Neural progenitor cell (in vitro differentiated cells): Measurements from ENCODE around the gene ADCK1. TPM values are rescaled to one million over a fixed set of nuclear protein-coding genes. Genes with fewer than 3 reads are reported as not detected.

Source experiments
- DNase-seq: peaks from one replicate; pipeline ENCODE4 v3.0.0-alpha.2; 2016; ENCODE audit warnings: low spot score
- H2AFZ ChIP-seq: fragments of 200-600 bp; sonication (generic); replicated peaks from 2 replicates; pipeline ENCODE4 v1.6.1; 2016; ENCODE audit warnings: antibody characterized with exemption
- H3F3A ChIP-seq: fragments of 200-600 bp; sonication (generic); 2 replicates; pipeline ENCODE4 v1.6.1; 2016; ENCODE audit warnings: antibody characterized with exemption, low read depth
- H3K27ac ChIP-seq: fragments of 200-600 bp; sonication (generic); 2 replicates; pipeline ENCODE4 v1.5.1; 2016; ENCODE audit warnings: mild to moderate bottlenecking
- H3K27me3 ChIP-seq: fragments of 200-600 bp; sonication (generic); 2 replicates; pipeline ENCODE4 v1.6.1; 2016; ENCODE audit warnings: mild to moderate bottlenecking, moderate library complexity
- H3K36me3 ChIP-seq: fragments of 200-600 bp; sonication (generic); 2 replicates; pipeline ENCODE4 v1.5.1; 2016
- H3K4me1 ChIP-seq: fragments of 200-600 bp; sonication (generic); 2 replicates; pipeline ENCODE4 v1.6.1; 2016; ENCODE audit warnings: mixed run types
- H3K4me2 ChIP-seq: fragments of 200-600 bp; sonication (generic); 2 replicates; pipeline ENCODE4 v1.6.1; 2016
- H3K4me3 ChIP-seq: fragments of 200-600 bp; sonication (generic); 2 replicates; pipeline ENCODE4 v1.5.1; 2016
- H3K79me2 ChIP-seq: fragments of 200-600 bp; sonication (generic); 2 replicates; pipeline ENCODE4 v1.6.1; 2016; ENCODE audit warnings: low read depth
- H3K9ac ChIP-seq: fragments of 200-600 bp; sonication (generic); 2 replicates; pipeline ENCODE4 v1.6.1; 2016
- H3K9me3 ChIP-seq: fragments of 200-600 bp; sonication (generic); 2 replicates; pipeline ENCODE4 v1.5.1; 2016; ENCODE audit warnings: low read depth
- H4K20me1 ChIP-seq: fragments of 200-600 bp; sonication (generic); 2 replicates; pipeline ENCODE4 v1.6.1; 2016; ENCODE audit warnings: low read depth
- H3K27ac Mint-ChIP-seq: 3 replicates; pipeline ENCODE4 v1.8.0; 2021; ENCODE audit warnings: mixed read lengths
- H3K27me3 Mint-ChIP-seq: 2 replicates; pipeline ENCODE4 v1.8.0; 2022; ENCODE audit warnings: low read depth, mild to moderate bottlenecking, inconsistent platforms, moderate library complexity, mixed read lengths; ENCODE audit not compliant: insufficient read depth
- H3K36me3 Mint-ChIP-seq: 3 replicates; pipeline ENCODE4 v1.8.0; 2021; ENCODE audit warnings: mixed read lengths
- H3K4me1 Mint-ChIP-seq: 3 replicates; pipeline ENCODE4 v1.8.0; 2021; ENCODE audit warnings: mixed read lengths
- H3K4me3 Mint-ChIP-seq: 3 replicates; pipeline ENCODE4 v1.8.0; 2021; ENCODE audit warnings: mild to moderate bottlenecking, moderate library complexity, mixed read lengths
- H3K9me3 Mint-ChIP-seq: 3 replicates; pipeline ENCODE4 v1.8.0; 2020; ENCODE audit warnings: mixed read lengths
- CTCF ChIP-seq: fragments of 200-600 bp; sonication (generic); IDR thresholded peaks from 2 replicates; pipeline ENCODE4 v1.5.1; 2017; ENCODE audit warnings: antibody characterized with exemption, mild to moderate bottlenecking
- EZH2 ChIP-seq: fragments of 200-600 bp; sonication (generic); IDR thresholded peaks from 2 replicates; pipeline ENCODE4 v1.6.1; 2017; ENCODE audit warnings: antibody characterized with exemption, mild to moderate bottlenecking, moderate library complexity
- EZH2phosphoT487 ChIP-seq: fragments of 200-600 bp; sonication (generic); IDR thresholded peaks from 2 replicates; pipeline ENCODE4 v1.6.1; 2017; ENCODE audit warnings: antibody characterized with exemption
- total RNA-seq: library from RNA; depleted of rRNA; stranded (reverse); fragments of >200 nt; gene quantifications from 2 replicates; pipeline ENCODE4 v1.2.3, GENCODE V29; 2015; ENCODE audit warnings: low replicate concordance

Gene ADCK1
- total RNA-seq, 1 donor from 2014 or later, result 1.6 TPM

- H3K27ac ChIP-seq, result no peak overlapping the region
- H3K9ac ChIP-seq, result no peak overlapping the region
- H3K27ac Mint-ChIP-seq, result no peak overlapping the region
- TF ChIP-seq EZH2phosphoT487 (no peak), EZH2 (no peak), CTCF (no peak)
- no peaks in the 10 kb centered on the region for H3F3A ChIP-seq
- peaks cover 2% of the 10 kb centered on the region for H3K27me3 Mint-ChIP-seq
- no peak overlapping the region for H3K4me2 ChIP-seq
- H3K9me3 Mint-ChIP-seq, result no peaks in the 10 kb centered on the region
- H3K36me3 ChIP-seq, result no peaks in the 10 kb centered on the region
- H2AFZ ChIP-seq, result no peak overlapping the region
- no peaks in the 10 kb centered on the region for H3K27me3 ChIP-seq
- no peaks in the 10 kb centered on the region for H4K20me1 ChIP-seq
- H3K36me3 Mint-ChIP-seq, result no peaks in the 10 kb centered on the region
- no peak for DNase-seq
- H3K4me1 Mint-ChIP-seq, result no peaks in the 10 kb centered on the region
- no peaks in the 10 kb centered on the region for H3K9me3 ChIP-seq
- no peak overlapping the region for H3K4me3 Mint-ChIP-seq
- H3K4me3 ChIP-seq, result no peak overlapping the region
- no peaks in the 10 kb centered on the region for H3K79me2 ChIP-seq
- H3K4me1 ChIP-seq, result no peaks in the 10 kb centered on the region
Measured at GRCh38 chr14:77848031-77848430, 48.1 kb downstream of the ADCK1 start.

GRCh38 chr14:77849711-77850110 is 49.8 kb downstream of the ADCK1 start:
- no peaks in the 10 kb centered on the region for H3F3A ChIP-seq
- H3K27ac Mint-ChIP-seq, result no peak overlapping the region
- H3K9me3 Mint-ChIP-seq, result no peaks in the 10 kb centered on the region
- no peaks in the 10 kb centered on the region for H3K9me3 ChIP-seq
- H3K27me3 ChIP-seq, result no peaks in the 10 kb centered on the region
- no peak overlapping the region for H3K4me2 ChIP-seq
- TF ChIP-seq CTCF, result no peak
- TF ChIP-seq EZH2, result no peak
- no peak for TF ChIP-seq EZH2phosphoT487
- no peak overlapping the region for H2AFZ ChIP-seq
- no peaks in the 10 kb centered on the region for H3K36me3 Mint-ChIP-seq
- H3K4me3 Mint-ChIP-seq, result no peak overlapping the region
- H3K27ac ChIP-seq, result no peak overlapping the region
- no peaks in the 10 kb centered on the region for H4K20me1 ChIP-seq
- no peaks in the 10 kb centered on the region for H3K4me1 ChIP-seq
- no peak overlapping the region for H3K4me3 ChIP-seq
- DNase-seq, result no peak
- no peaks in the 10 kb centered on the region for H3K4me1 Mint-ChIP-seq
- H3K36me3 ChIP-seq, result no peaks in the 10 kb centered on the region
- H3K79me2 ChIP-seq, result no peaks in the 10 kb centered on the region
- no peak overlapping the region for H3K9ac ChIP-seq
- H3K27me3 Mint-ChIP-seq, result peaks cover 2% of the 10 kb centered on the region

- Histone ChIP-seq H4K20me1 (no peaks in the 10 kb centered on the region), H3K36me3 (no peaks in the 10 kb centered on the region), H3K9ac (no peak overlapping the region), H3F3A (no peaks in the 10 kb centered on the region), H2AFZ (no peak overlapping the region), H3K4me3 (no peak overlapping the region), H3K79me2 (no peaks in the 10 kb centered on the region), H3K4me1 (no peaks in the 10 kb centered on the region), H3K4me2 (no peak overlapping the region), H3K9me3 (no peaks in the 10 kb centered on the region), H3K27me3 (no peaks in the 10 kb centered on the region), H3K27ac (no peak overlapping the region)
- H3K27me3 Mint-ChIP-seq, result peaks cover 3% of the 10 kb centered on the region
- H3K9me3 Mint-ChIP-seq, result no peaks in the 10 kb centered on the region
- no peak for DNase-seq
- no peak overlapping the region for H3K4me3 Mint-ChIP-seq
- no peaks in the 10 kb centered on the region for H3K4me1 Mint-ChIP-seq
- H3K27ac Mint-ChIP-seq, result no peak overlapping the region
- TF ChIP-seq EZH2 (no peak), EZH2phosphoT487 (no peak), CTCF (no peak)
- no peaks in the 10 kb centered on the region for H3K36me3 Mint-ChIP-seq
Measured at GRCh38 chr14:77853919-77854318, 54.0 kb downstream of the ADCK1 start.

- no peaks in the 10 kb centered on the region for H3K4me1 ChIP-seq
- no peak overlapping the region for H2AFZ ChIP-seq
- H3K4me2 ChIP-seq, result no peak overlapping the region
- H3K27ac Mint-ChIP-seq, result no peak overlapping the region
- TF ChIP-seq CTCF (no peak), EZH2phosphoT487 (no peak), EZH2 (no peak)
- H3K27me3 ChIP-seq, result no peaks in the 10 kb centered on the region
- DNase-seq, result no peak
- H3K4me3 Mint-ChIP-seq, result no peak overlapping the region
- H3K36me3 Mint-ChIP-seq, result no peaks in the 10 kb centered on the region
- no peaks in the 10 kb centered on the region for H3K36me3 ChIP-seq
- no peaks in the 10 kb centered on the region for H3K9me3 Mint-ChIP-seq
- no peaks in the 10 kb centered on the region for H3K79me2 ChIP-seq
- H3K9me3 ChIP-seq, result no peaks in the 10 kb centered on the region
- H3K4me1 Mint-ChIP-seq, result no peaks in the 10 kb centered on the region
- no peak overlapping the region for H3K4me3 ChIP-seq
- no peak overlapping the region for H3K27ac ChIP-seq
- H3K9ac ChIP-seq, result no peak overlapping the region
- H3K27me3 Mint-ChIP-seq, result peaks cover 6% of the 10 kb centered on the region
- H4K20me1 ChIP-seq, result peaks cover 5% of the 10 kb centered on the region
- H3F3A ChIP-seq, result no peaks in the 10 kb centered on the region
Measured at GRCh38 chr14:77856941-77857340, 57.0 kb downstream of the ADCK1 start.
